Coronary artery (tissue), 2 donors: ENCODE results near the gene LAMA4.

Source experiments
- DNase-seq: peaks from one replicate; pipeline ENCODE4 v3.0.0-alpha.2; 2017; ENCODE audit warnings: low spot score
- H3K27ac ChIP-seq, 2 donors: fragments of 200-600 bp; sonication (generic); one replicate each; pipeline ENCODE4 v1.5.1; 2016 to 2019
- H3K4me3 ChIP-seq: fragments of 200-600 bp; sonication (generic); 2 replicates; pipeline ENCODE4 v1.5.1; 2016; ENCODE audit warnings: mild to moderate bottlenecking, moderate library complexity
- CTCF ChIP-seq: fragments of 200-600 bp; sonication (generic); IDR thresholded peaks from one replicate; pipeline ENCODE4 v1.5.1; 2019; ENCODE audit warnings: antibody characterized with exemption

Gene LAMA4

GRCh38 chr6:112100561-112100960 is 153.8 kb downstream of the LAMA4 start:
- H3K27ac ChIP-seq, result no peak overlapping the region
- H3K4me3 ChIP-seq, result no peak overlapping the region
- TF ChIP-seq CTCF, result no peak
- no peak for DNase-seq

GRCh38 chr6:112096901-112097300 is 157.5 kb downstream of the LAMA4 start:
- TF ChIP-seq CTCF, result no peak
- H3K27ac ChIP-seq, result no peak overlapping the region
- no peak overlapping the region for H3K4me3 ChIP-seq
- no peak for DNase-seq

GRCh38 chr6:112087916-112088315 is 166.5 kb downstream of the LAMA4 start:
- Histone ChIP-seq H3K4me3 (peak overlapping the region; percentile 82), H3K27ac (peak overlapping the region; percentile 79 to 86)
- TF ChIP-seq CTCF, result no peak
- DNase-seq, result no peak

- peak; percentile 94 for DNase-seq
- TF ChIP-seq CTCF, result no peak
- Histone ChIP-seq H3K4me3 (peak within 1 kb of the TSS; percentile 82), H3K27ac (peak within 1 kb of the TSS; percentile 79 to 86)
Measured at GRCh38 chr6:112087136-112087911, 167.0 kb downstream of the LAMA4 start, which contains the start of the genes FAM229B and TUBE1. Gene FAM229B (plus strand): TSS chr6:112087591. CDS start chr6:112099284, 11,693 bp downstream. Gene TUBE1 (minus strand): TSS chr6:112087482. CDS start chr6:112087434, 48 bp downstream.

- Histone ChIP-seq H3K4me3 (peak overlapping the region; percentile 82), H3K27ac (peak overlapping the region; percentile 79 to 86)
- no peak for DNase-seq
- TF ChIP-seq CTCF, result no peak
Measured at GRCh38 chr6:112086744-112087135, 167.6 kb downstream of the LAMA4 start.

- no peak for TF ChIP-seq CTCF
- H3K27ac ChIP-seq, result no peak overlapping the region
- H3K4me3 ChIP-seq, result no peak overlapping the region
- DNase-seq, result no peak
Measured at GRCh38 chr6:112085286-112086065, 168.9 kb downstream of the LAMA4 start.
